GM18951 (cell line): ENCODE results near the gene SLC9A9.

ENCODE experiments used
- POLR2A ChIP-seq: IDR thresholded peaks from 4 replicates; pipeline ENCODE4 v1.6.1; 2011; ENCODE audit warnings: mild to moderate bottlenecking; ENCODE audit not compliant: insufficient read length, insufficient read depth; ENCODE audit errors: extremely low read depth
- in situ Hi-C: fragments of 300-500 bp; cut with MboI; formaldehyde crosslinking; loops from one replicate; pipeline ENCODE4 v1.12.0; 2022; ENCODE audit warnings: low sequenced_read_pairs, mixed read lengths, inconsistent platforms; ENCODE audit not compliant: unreplicated experiment

SLC9A9 gene

GRCh38 chr3:143343031-143343430 lies 505.2 kb downstream of the SLC9A9 start:
- in situ Hi-C loops: no loop called here
- no peak for TF ChIP-seq POLR2A

GRCh38 chr3:143339451-143339850 lies 508.8 kb downstream of the SLC9A9 start:
- TF ChIP-seq POLR2A: no peak
- in situ Hi-C loops: no loop called here

- in situ Hi-C loops: no loop called here
- TF ChIP-seq POLR2A: no peak
These were observed 510.9 kb downstream of the SLC9A9 start for GRCh38 chr3:143337387-143337786.

- in situ Hi-C loops: no loop called here
- no peak for TF ChIP-seq POLR2A
These were observed 514.0 kb downstream of the SLC9A9 start for GRCh38 chr3:143334231-143334630.

- in situ Hi-C loops: no loop called here
- no peak for TF ChIP-seq POLR2A
These were observed 514.9 kb downstream of the SLC9A9 start for GRCh38 chr3:143333367-143333766.

GRCh38 chr3:143332026-143332425 lies 516.2 kb downstream of the SLC9A9 start:
- no peak for TF ChIP-seq POLR2A
- in situ Hi-C loops: no loop called here

GRCh38 chr3:143331350-143331749 lies 516.9 kb downstream of the SLC9A9 start:
- in situ Hi-C loops: no loop called here

GRCh38 chr3:143330296-143330868 lies 517.9 kb downstream of the SLC9A9 start:
- in situ Hi-C loops: no loop called here

More at GRCh38 chr3:143331350-143331749, 516.9 kb downstream of the SLC9A9 start:
- no peak for TF ChIP-seq POLR2A

GRCh38 chr3:143329567-143330211 lies 518.6 kb downstream of the SLC9A9 start:
- in situ Hi-C loops: no loop called here
- no peak for TF ChIP-seq POLR2A

More at GRCh38 chr3:143330296-143330868, 517.9 kb downstream of the SLC9A9 start:
- TF ChIP-seq POLR2A: no peak

GRCh38 chr3:143328451-143328850 lies 519.8 kb downstream of the SLC9A9 start:
- in situ Hi-C loops: no loop called here

GRCh38 chr3:143326983-143327778 lies 521.1 kb downstream of the SLC9A9 start:
- in situ Hi-C loops: no loop called here
- no peak for TF ChIP-seq POLR2A

More at GRCh38 chr3:143328451-143328850, 519.8 kb downstream of the SLC9A9 start:
- TF ChIP-seq POLR2A: no peak

GRCh38 chr3:143321058-143321769 lies 527.1 kb downstream of the SLC9A9 start:
- in situ Hi-C loops: no loop called here
- no peak for TF ChIP-seq POLR2A

- in situ Hi-C loops: no loop called here
These were observed 532.5 kb downstream of the SLC9A9 start for GRCh38 chr3:143315766-143316165.

More at GRCh38 chr3:143315766-143316165, 532.5 kb downstream of the SLC9A9 start:
- no peak for TF ChIP-seq POLR2A
